NB4 (cell line): ENCODE data around the gene RBP2.
"Not testable (repeated sequence)": the region's sequence is repeated elsewhere in the genome, so short reads cannot be mapped to it uniquely, and the experiment has no call there.

Experiments
- DNase-seq: peaks from one replicate; pipeline ENCODE4 v3.0.0; 2010; ENCODE audit warnings: low read depth
- H3K4me3 ChIP-seq: one replicate; pipeline ENCODE4 v1.5.1; 2011; ENCODE audit warnings: mild to moderate bottlenecking, low read depth, low read length, moderate library complexity
- CTCF ChIP-seq: IDR thresholded peaks from one replicate; pipeline ENCODE4 v1.5.1; 2012; ENCODE audit warnings: low read depth, low read length
- MAX ChIP-seq: IDR thresholded peaks from 2 replicates; pipeline ENCODE4 v1.6.1; 2011; ENCODE audit warnings: low read depth, low read length
- MYC ChIP-seq: IDR thresholded peaks from 2 replicates; pipeline ENCODE4 v1.6.1; 2011; ENCODE audit warnings: low read depth, low read length
- POLR2A ChIP-seq: IDR thresholded peaks from 2 replicates; pipeline ENCODE4 v1.6.1; 2011; ENCODE audit warnings: mild to moderate bottlenecking; ENCODE audit not compliant: insufficient read length; ENCODE audit errors: extremely low read depth

RBP2 gene

GRCh38 chr3:139418144-139418543, 58.2 kb downstream of the RBP2 start:
- TF ChIP-seq CTCF (no peak), MAX (no peak), POLR2A (no peak), MYC (no peak)
- H3K4me3 ChIP-seq, result no peak overlapping the region
- no peak for DNase-seq

DNA sequence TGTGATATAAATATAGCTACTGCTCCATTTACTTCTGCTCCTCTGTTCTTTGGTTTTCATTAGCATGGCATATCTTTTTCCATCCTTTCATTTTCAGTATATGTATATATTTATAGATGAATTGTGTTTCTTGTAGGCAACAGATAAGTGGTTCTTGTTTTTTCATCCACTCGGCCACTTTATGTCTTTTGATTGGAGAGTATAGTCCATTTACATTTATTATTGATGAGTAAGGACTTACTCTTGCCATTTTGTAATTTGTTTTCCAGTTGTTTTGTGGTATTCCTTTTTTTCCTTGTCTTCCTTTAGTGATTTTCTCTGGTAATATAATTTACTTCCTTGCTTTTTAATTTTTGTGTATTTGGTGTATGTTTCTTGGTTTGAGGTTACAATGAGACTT, 60.0 kb downstream of the RBP2 start:
- H3K4me3 ChIP-seq, result no peak overlapping the region
- TF ChIP-seq MYC (no peak), MAX (no peak), POLR2A (no peak), CTCF (no peak)
- no peak for DNase-seq

DNA sequence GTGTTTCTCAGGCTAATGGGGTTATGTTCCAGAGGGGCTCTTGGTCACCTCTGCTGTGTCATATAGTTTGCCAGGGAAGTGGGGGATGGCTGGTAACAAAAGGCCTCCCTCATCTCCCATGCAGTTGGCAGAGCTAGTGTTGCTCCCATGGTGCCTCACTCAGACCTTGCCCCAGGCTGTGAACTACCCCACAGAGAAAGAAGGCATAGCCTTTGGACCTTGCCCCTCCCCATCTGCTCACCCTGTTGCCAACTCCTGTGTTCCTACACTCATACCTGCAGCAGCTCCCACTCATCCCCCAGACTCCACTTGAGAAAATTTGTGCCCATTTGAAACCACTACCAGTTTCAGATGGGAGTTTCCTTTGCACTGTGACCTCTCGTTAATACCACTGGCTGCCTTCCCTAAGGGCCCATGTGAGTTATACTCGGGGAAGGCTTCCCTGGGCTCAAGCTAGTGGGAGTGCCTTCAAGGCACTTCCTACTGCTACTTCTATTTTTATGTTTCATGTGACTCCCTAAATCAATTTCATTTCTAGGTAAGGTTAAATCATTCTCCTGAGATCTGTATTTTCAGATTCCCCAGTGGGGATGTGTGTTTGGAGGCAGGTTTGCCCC, 61.6 kb downstream of the RBP2 start:
- no peak for TF ChIP-seq CTCF
- no peak for TF ChIP-seq POLR2A
- TF ChIP-seq MYC, result no peak
- no peak for TF ChIP-seq MAX

DNA sequence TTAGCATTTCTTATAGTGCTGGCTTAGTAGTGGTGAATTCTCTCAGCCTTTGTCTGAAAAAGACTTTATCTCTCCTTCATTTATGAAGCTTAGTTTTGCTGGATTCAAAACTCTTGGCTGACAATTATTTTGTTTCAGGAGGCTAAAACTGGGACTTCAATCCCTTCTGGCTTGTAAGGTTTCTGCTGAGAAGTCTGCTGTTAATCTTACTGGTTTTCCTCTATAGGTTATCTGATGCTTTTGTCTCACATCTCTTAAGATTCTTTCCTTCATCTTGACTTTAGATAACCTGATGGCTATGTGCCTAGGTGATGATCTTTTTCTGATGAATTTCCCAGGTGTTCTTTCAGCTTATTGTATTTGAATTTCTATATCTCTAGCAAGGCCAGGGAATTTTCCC, 63.4 kb downstream of the RBP2 start:
- not testable (repeated sequence) for DNase-seq

More for the DNA sequence above, 61.6 kb downstream of the RBP2 start:
- DNase-seq, result no peak
- H3K4me3 ChIP-seq, result no peak overlapping the region

More for the DNA sequence above, 63.4 kb downstream of the RBP2 start:
- H3K4me3 ChIP-seq, result not testable (repeated sequence)
